PC-9 (cell line): ENCODE data around the gene MALRD1. TPM values are rescaled to one million over a fixed set of nuclear protein-coding genes. Genes with fewer than 3 reads are reported as not detected.

ENCODE experiments used
- BruUV-seq: library from RNA; stranded (reverse); fragments of 400-500 nt; replicated peaks from 2 replicates; lab custom pipeline; 2021; lab: Mats Ljungman, UMichigan
- CTCF ChIA-PET: fragments of 300-600 bp; sonication (Branson Sonifier 250); formaldehyde crosslinking; loops from one replicate; lab custom pipeline; 2022; ENCODE audit warnings: antibody characterized with exemption; lab: Charles Lee
- POLR2A ChIA-PET: fragments of 300-600 bp; sonication (Branson Sonifier 250); formaldehyde crosslinking; loops from one replicate; lab custom pipeline; 2022; ENCODE audit warnings: antibody characterized with exemption; ENCODE audit not compliant: unreplicated experiment; lab: Charles Lee
- DNase-seq, 2 experiments: peaks; one replicate each; pipeline versions ENCODE4 v3.0.0 to v3.0.0-alpha.2; 2015 to 2022; ENCODE audit warnings: mixed read lengths in 1 of 2
- H2AFZ ChIP-seq: fragments of 200-600 bp; sonication (generic); 2 replicates; pipeline ENCODE4 v1.8.1; 2017; ENCODE audit warnings: antibody characterized with exemption
- H3F3A ChIP-seq: fragments of 200-600 bp; sonication (generic); 2 replicates; pipeline ENCODE4 v1.8.1; 2017; ENCODE audit warnings: antibody characterized with exemption, mild to moderate bottlenecking, low read depth; ENCODE audit not compliant: insufficient read depth
- H3K27ac ChIP-seq: fragments of 200-600 bp; sonication (generic); 2 replicates; pipeline ENCODE4 v1.6.1; 2016; ENCODE audit warnings: mixed run types
- H3K27me3 ChIP-seq: fragments of 200-600 bp; sonication (generic); 2 replicates; pipeline ENCODE4 v1.6.1; 2016; ENCODE audit warnings: low read depth, mixed run types; ENCODE audit not compliant: insufficient read depth
- H3K36me3 ChIP-seq: fragments of 200-600 bp; sonication (generic); 2 replicates; pipeline ENCODE4 v1.6.1; 2016; ENCODE audit warnings: low read depth, mixed run types
- H3K4me1 ChIP-seq: fragments of 200-600 bp; sonication (generic); replicated peaks from 2 replicates; pipeline ENCODE4 v1.6.1; 2016; ENCODE audit warnings: mixed run types; ENCODE audit not compliant: insufficient read depth
- H3K4me2 ChIP-seq: fragments of 200-600 bp; sonication (generic); 2 replicates; pipeline ENCODE4 v1.6.1; 2017; ENCODE audit warnings: mixed run types
- H3K4me3 ChIP-seq: fragments of 200-600 bp; sonication (generic); 2 replicates; pipeline ENCODE4 v1.6.1; 2016; ENCODE audit warnings: mixed run types
- H3K79me2 ChIP-seq: fragments of 200-600 bp; sonication (generic); 2 replicates; pipeline ENCODE4 v1.6.1; 2017; ENCODE audit warnings: low read depth, mixed run types
- H3K9me2 ChIP-seq: fragments of 200-600 bp; sonication (generic); 2 replicates; pipeline ENCODE4 v1.8.1; 2017; ENCODE audit warnings: mild to moderate bottlenecking; ENCODE audit not compliant: insufficient read depth
- H3K9me3 ChIP-seq: fragments of 200-600 bp; sonication (generic); 2 replicates; pipeline ENCODE4 v1.8.1; 2016; ENCODE audit warnings: low read depth; ENCODE audit not compliant: insufficient read depth
- H4K20me1 ChIP-seq: fragments of 200-600 bp; sonication (generic); 2 replicates; pipeline ENCODE4 v1.8.1; 2017; ENCODE audit not compliant: insufficient read depth
- EZH2 ChIP-seq: fragments of 200-600 bp; sonication (generic); IDR thresholded peaks from 2 replicates; pipeline ENCODE4 v1.8.0; 2017; ENCODE audit warnings: antibody characterized with exemption, low read depth
- intact Hi-C: fragments of 100-400 bp; cut with micrococcal nuclease; formaldehyde crosslinking; loops from one replicate; pipeline ENCODE4 v1.10.0; 2022; ENCODE audit not compliant: unreplicated experiment
- total RNA-seq: library from RNA; stranded (reverse); gene quantifications from 2 replicates; pipeline ENCODE4 v1.2.3, GENCODE V29; 2021
- TF ChIP-seq, protein P1 (sequence below): fragments of 200-600 bp; sonication (generic); conservative IDR thresholded peaks from 2 replicates; pipeline ENCODE4 v1.6.1; 2017; ENCODE audit warnings: mixed run types, antibody characterized with exemption, mild to moderate bottlenecking, moderate library complexity

MALRD1 gene
- total RNA-seq, 1 experiment from 2014 or later, result not detected

DNA sequence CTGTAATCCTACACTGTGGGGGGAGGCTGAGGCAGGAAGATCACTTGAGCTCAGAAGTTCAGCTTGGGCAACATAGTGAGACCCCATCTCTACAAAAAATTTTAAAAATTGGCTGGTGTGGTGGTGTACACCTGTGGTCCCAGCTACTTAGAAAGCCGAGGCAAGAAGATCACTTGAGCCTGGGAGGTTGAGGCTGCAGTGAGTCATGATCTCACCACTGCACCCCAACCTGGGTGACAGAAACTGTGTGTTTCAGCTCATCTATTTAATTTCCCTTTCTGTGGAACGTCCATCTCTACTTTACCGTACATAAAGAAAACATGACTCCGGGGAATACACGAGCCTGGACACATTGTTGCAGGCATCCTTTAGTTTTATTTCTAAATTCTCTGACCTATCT is 413.0 kb downstream of the MALRD1 start:
- no peak overlapping the region for H3K27ac ChIP-seq
- no peaks in the 10 kb centered on the region for H3K9me2 ChIP-seq
- H3K4me2 ChIP-seq, result no peak overlapping the region
- no TSS peak for BruUV-seq
- H3K9me3 ChIP-seq, result no peaks in the 10 kb centered on the region
- H3K79me2 ChIP-seq, result no peaks in the 10 kb centered on the region
- no peak for TF ChIP-seq EZH2
- TF ChIP-seq, protein P1, sequence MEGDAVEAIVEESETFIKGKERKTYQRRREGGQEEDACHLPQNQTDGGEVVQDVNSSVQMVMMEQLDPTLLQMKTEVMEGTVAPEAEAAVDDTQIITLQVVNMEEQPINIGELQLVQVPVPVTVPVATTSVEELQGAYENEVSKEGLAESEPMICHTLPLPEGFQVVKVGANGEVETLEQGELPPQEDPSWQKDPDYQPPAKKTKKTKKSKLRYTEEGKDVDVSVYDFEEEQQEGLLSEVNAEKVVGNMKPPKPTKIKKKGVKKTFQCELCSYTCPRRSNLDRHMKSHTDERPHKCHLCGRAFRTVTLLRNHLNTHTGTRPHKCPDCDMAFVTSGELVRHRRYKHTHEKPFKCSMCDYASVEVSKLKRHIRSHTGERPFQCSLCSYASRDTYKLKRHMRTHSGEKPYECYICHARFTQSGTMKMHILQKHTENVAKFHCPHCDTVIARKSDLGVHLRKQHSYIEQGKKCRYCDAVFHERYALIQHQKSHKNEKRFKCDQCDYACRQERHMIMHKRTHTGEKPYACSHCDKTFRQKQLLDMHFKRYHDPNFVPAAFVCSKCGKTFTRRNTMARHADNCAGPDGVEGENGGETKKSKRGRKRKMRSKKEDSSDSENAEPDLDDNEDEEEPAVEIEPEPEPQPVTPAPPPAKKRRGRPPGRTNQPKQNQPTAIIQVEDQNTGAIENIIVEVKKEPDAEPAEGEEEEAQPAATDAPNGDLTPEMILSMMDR, result no peak
- H3K4me1 ChIP-seq, result no peaks in the 10 kb centered on the region
- no peak for DNase-seq
- H2AFZ ChIP-seq, result no peak overlapping the region
- no peaks in the 10 kb centered on the region for H3K27me3 ChIP-seq
- H3F3A ChIP-seq, result no peaks in the 10 kb centered on the region
- POLR2A ChIA-PET, result no interaction called here
- intact Hi-C loops, result no loop called here
- H3K36me3 ChIP-seq, result no peaks in the 10 kb centered on the region
- CTCF ChIA-PET, result no interaction called here
- H3K4me3 ChIP-seq, result no peak overlapping the region
- H4K20me1 ChIP-seq, result no peaks in the 10 kb centered on the region

DNA sequence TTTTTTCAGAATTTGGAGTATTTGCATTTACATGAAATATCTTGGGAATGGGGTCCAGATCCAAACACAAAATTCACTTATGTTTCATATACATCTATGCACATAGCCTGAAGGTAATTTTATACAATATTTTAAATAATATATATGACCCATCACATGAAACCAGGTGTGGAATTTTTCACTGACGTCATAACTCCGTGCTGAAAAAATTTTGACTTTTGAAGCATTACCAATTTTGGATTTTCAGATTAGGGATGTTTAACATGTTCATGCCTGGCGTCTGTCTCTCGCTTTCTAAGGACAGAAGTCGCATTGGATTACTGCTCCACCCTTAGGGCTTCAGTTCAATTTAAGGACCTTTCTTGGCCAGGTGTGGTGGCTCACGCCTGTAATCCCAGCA is 418.1 kb downstream of the MALRD1 start:
- CTCF ChIA-PET, result no interaction called here
- no peaks in the 10 kb centered on the region for H3K9me3 ChIP-seq
- POLR2A ChIA-PET, result no interaction called here
- no peaks in the 10 kb centered on the region for H4K20me1 ChIP-seq
- H3K79me2 ChIP-seq, result no peaks in the 10 kb centered on the region
- no peaks in the 10 kb centered on the region for H3K27me3 ChIP-seq
- H3K4me2 ChIP-seq, result no peak overlapping the region
- BruUV-seq, result no TSS peak
- intact Hi-C loops, result no loop called here
- H3K4me3 ChIP-seq, result no peak overlapping the region
- no peaks in the 10 kb centered on the region for H3F3A ChIP-seq
- H3K27ac ChIP-seq, result no peak overlapping the region
- H3K9me2 ChIP-seq, result no peaks in the 10 kb centered on the region
- no peaks in the 10 kb centered on the region for H3K36me3 ChIP-seq
- H2AFZ ChIP-seq, result no peak overlapping the region
- no peak for TF ChIP-seq EZH2
- TF ChIP-seq, protein P1, result no peak
- H3K4me1 ChIP-seq, result no peaks in the 10 kb centered on the region
- DNase-seq, result no peak

DNA sequence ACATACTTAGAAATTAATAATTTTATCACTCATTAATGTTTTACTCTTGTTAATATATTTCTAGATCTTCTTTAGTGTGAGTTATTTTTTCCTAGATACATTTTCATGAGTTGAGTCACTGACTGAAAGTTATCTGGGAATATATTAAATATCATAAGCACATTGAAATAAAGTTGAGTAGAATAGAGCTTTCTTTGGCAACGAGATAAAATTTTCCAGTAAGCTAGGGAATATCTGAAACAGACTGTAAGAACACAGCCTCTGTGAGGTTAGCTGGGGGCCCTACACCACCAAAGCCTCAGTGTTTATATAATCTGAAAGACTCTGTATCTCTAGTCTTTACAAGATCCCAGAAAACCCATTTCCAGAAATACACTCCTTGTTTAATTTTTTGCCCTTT is 419.8 kb downstream of the MALRD1 start:
- Histone ChIP-seq H3K9me2 (no peaks in the 10 kb centered on the region), H4K20me1 (no peaks in the 10 kb centered on the region), H3K27ac (no peak overlapping the region), H3K36me3 (no peaks in the 10 kb centered on the region), H3K4me3 (no peak overlapping the region), H3K4me1 (no peaks in the 10 kb centered on the region), H2AFZ (no peak overlapping the region), H3K9me3 (no peaks in the 10 kb centered on the region), H3K79me2 (no peaks in the 10 kb centered on the region), H3K4me2 (no peak overlapping the region), H3F3A (no peaks in the 10 kb centered on the region), H3K27me3 (no peaks in the 10 kb centered on the region)
- POLR2A ChIA-PET, result no interaction called here
- TF ChIP-seq, protein P1, result no peak
- no peak for TF ChIP-seq EZH2
- BruUV-seq, result no TSS peak
- DNase-seq, result no peak
- CTCF ChIA-PET, result no interaction called here
- intact Hi-C loops, result no loop called here
